GM23338 (cell line): ENCODE results near the gene CACNA2D1. TPM values are rescaled to one million over a fixed set of nuclear protein-coding genes. Genes with fewer than 3 reads are reported as not detected.

ENCODE experiments used
- ATAC-seq: fragments of 200-7000 bp; cut with Tn5 transposase; 3 replicates; pipeline ENCODE4 v1.9.1; 2020
- DNase-seq: peaks from one replicate; pipeline ENCODE4 v3.0.0-alpha.2; 2015; ENCODE audit warnings: low spot score
- H2AFZ ChIP-seq: fragments of 200-600 bp; sonication (generic); 2 replicates; pipeline ENCODE4 v1.8.0; 2016; ENCODE audit warnings: antibody characterized with exemption, mild to moderate bottlenecking, moderate library complexity
- H3F3A ChIP-seq: fragments of 200-600 bp; sonication (generic); replicated peaks from 2 replicates; pipeline ENCODE4 v1.8.0; 2017; ENCODE audit warnings: antibody characterized with exemption, mixed run types, low read depth
- H3K27ac ChIP-seq: fragments of 200-600 bp; sonication (generic); 2 replicates; pipeline ENCODE4 v1.6.1; 2016; ENCODE audit warnings: low read depth
- H3K27me3 ChIP-seq: fragments of 200-600 bp; sonication (generic); 2 replicates; pipeline ENCODE4 v1.8.0; 2016; ENCODE audit warnings: mild to moderate bottlenecking, mixed run types, moderate library complexity; ENCODE audit not compliant: insufficient read depth
- H3K36me3 ChIP-seq: fragments of 200-600 bp; sonication (generic); 2 replicates; pipeline ENCODE4 v1.8.0; 2016; ENCODE audit warnings: mild to moderate bottlenecking; ENCODE audit not compliant: insufficient read depth
- H3K4me1 ChIP-seq: fragments of 200-600 bp; sonication (generic); 2 replicates; pipeline ENCODE4 v1.8.0; 2016; ENCODE audit warnings: mild to moderate bottlenecking, moderate library complexity; ENCODE audit not compliant: insufficient read depth
- H3K4me2 ChIP-seq: fragments of 200-600 bp; sonication (generic); 2 replicates; pipeline ENCODE4 v1.7.1; 2017; ENCODE audit warnings: mixed run types
- H3K4me3 ChIP-seq: fragments of 200-600 bp; sonication (generic); 2 replicates; pipeline ENCODE4 v1.6.1; 2016; ENCODE audit warnings: mixed run types
- H3K79me2 ChIP-seq: fragments of 200-600 bp; sonication (generic); replicated peaks from 2 replicates; pipeline ENCODE4 v1.8.0; 2017; ENCODE audit warnings: mild to moderate bottlenecking; ENCODE audit not compliant: insufficient read depth
- H3K9me2 ChIP-seq: fragments of 200-600 bp; sonication (generic); 2 replicates; pipeline ENCODE4 v1.8.0; 2017; ENCODE audit not compliant: insufficient read depth
- H4K20me1 ChIP-seq: fragments of 200-600 bp; sonication (generic); replicated peaks from 2 replicates; pipeline ENCODE4 v1.8.0; 2017; ENCODE audit warnings: mild to moderate bottlenecking; ENCODE audit not compliant: insufficient read depth
- H3K27ac Mint-ChIP-seq: 2 replicates; pipeline ENCODE4 v1.8.0; 2020; ENCODE audit warnings: inconsistent platforms, mild to moderate bottlenecking, moderate library complexity, mixed read lengths
- H3K27me3 Mint-ChIP-seq: 3 replicates; pipeline ENCODE4 v1.8.0; 2022; ENCODE audit warnings: low read depth, mild to moderate bottlenecking, moderate library complexity, mixed read lengths, inconsistent platforms; ENCODE audit not compliant: insufficient read depth, poor library complexity
- H3K36me3 Mint-ChIP-seq: 3 replicates; pipeline ENCODE4 v1.8.0; 2021; ENCODE audit warnings: low read depth, mild to moderate bottlenecking, inconsistent platforms, moderate library complexity, mixed read lengths
- H3K4me1 Mint-ChIP-seq: 3 replicates; pipeline ENCODE4 v1.8.0; 2020; ENCODE audit warnings: mild to moderate bottlenecking, inconsistent platforms, mixed read lengths
- H3K4me3 Mint-ChIP-seq: 3 replicates; pipeline ENCODE4 v1.8.0; 2021; ENCODE audit warnings: moderate library complexity, mild to moderate bottlenecking, inconsistent platforms, mixed read lengths
- H3K9me3 Mint-ChIP-seq: 3 replicates; pipeline ENCODE4 v1.8.0; 2020; ENCODE audit warnings: moderate library complexity, mild to moderate bottlenecking, inconsistent platforms, mixed read lengths
- CREB1 ChIP-seq: fragments of 250-450 bp; sonication (Bioruptor Pico); IDR thresholded peaks from 2 replicates; pipeline ENCODE4 v1.5.0; 2020; ENCODE audit warnings: low read depth, mild to moderate bottlenecking, moderate library complexity
- CTCF ChIP-seq, 2 experiments: fragments of 200-600 bp in 1 of 2; sonication (generic) in 1 of 2; conservative IDR thresholded peaks; 2 replicates each; pipeline versions ENCODE4 v1.5.1 to v1.6.1; 2016 to 2017; ENCODE audit warnings: antibody characterized with exemption in 2 of 2, low read depth in 2 of 2, mild to moderate bottlenecking in 2 of 2, moderate library complexity in 1 of 2
- EZH2 ChIP-seq: fragments of 200-600 bp; sonication (generic); IDR thresholded peaks from one replicate; pipeline ENCODE4 v1.8.0; 2017; ENCODE audit warnings: antibody characterized with exemption, mild to moderate bottlenecking, low read depth; ENCODE audit not compliant: unreplicated experiment
- EZH2phosphoT487 ChIP-seq: fragments of 200-600 bp; sonication (generic); IDR thresholded peaks from one replicate; pipeline ENCODE4 v1.8.1; 2018; ENCODE audit warnings: antibody characterized with exemption; ENCODE audit not compliant: unreplicated experiment
- JUNB ChIP-seq: IDR thresholded peaks from one replicate; pipeline ENCODE4 v1.6.1; 2016; ENCODE audit warnings: antibody characterized with exemption; ENCODE audit not compliant: unreplicated experiment
- NANOG ChIP-seq: IDR thresholded peaks from 2 replicates; pipeline ENCODE4 v1.6.1; 2016; ENCODE audit warnings: antibody characterized with exemption, borderline replicate concordance
- POLR2AphosphoS5 ChIP-seq: IDR thresholded peaks from 2 replicates; pipeline ENCODE4 v1.6.1; 2016; ENCODE audit warnings: antibody characterized with exemption, low read depth
- STAT1 ChIP-seq: IDR thresholded peaks from one replicate; pipeline ENCODE4 v1.6.1; 2016; ENCODE audit warnings: antibody characterized with exemption; ENCODE audit not compliant: unreplicated experiment
- ZNF114 ChIP-seq: fragments of 250-450 bp; sonication (Bioruptor Pico); IDR thresholded peaks from 2 replicates; pipeline ENCODE4 v1.5.0; 2020; ENCODE audit warnings: mild to moderate bottlenecking, moderate library complexity
- ZNF331 ChIP-seq: fragments of 250-450 bp; sonication (Bioruptor Pico); IDR thresholded peaks from 2 replicates; pipeline ENCODE4 v1.5.0; 2020; ENCODE audit warnings: low read depth, mild to moderate bottlenecking, moderate library complexity
- ZNF462 ChIP-seq: fragments of 250-450 bp; sonication (Bioruptor Pico); IDR thresholded peaks from 2 replicates; pipeline ENCODE4 v1.5.0; 2020; ENCODE audit warnings: mild to moderate bottlenecking, moderate library complexity
- polyA plus RNA-seq: library from polyadenylated mRNA; unstranded; fragments of >200 nt; fragmentation: Nextera tagmentation; extraction: Ambion mirVana; gene quantifications from 2 replicates; pipeline ENCODE4 v1.2.1, GENCODE V29; 2016
- total RNA-seq: library from RNA; depleted of rRNA; stranded (reverse); fragments of >200 nt; shearing (Covaris generic); gene quantifications from 2 replicates; pipeline ENCODE4 v1.2.3, GENCODE V29; 2014
- TF ChIP-seq, protein P1 (sequence below): IDR thresholded peaks from one replicate; pipeline ENCODE4 v1.6.1; 2018; ENCODE audit warnings: antibody characterized with exemption; ENCODE audit not compliant: unreplicated experiment
- TF ChIP-seq, protein P2 (sequence below): IDR thresholded peaks from 2 replicates; pipeline ENCODE4 v1.6.1; 2016; ENCODE audit warnings: antibody characterized with exemption

CACNA2D1 gene
- total and polyA plus RNA-seq, 2 experiments from 2014 or later, result 7.0 to 20.4 TPM

DNA sequence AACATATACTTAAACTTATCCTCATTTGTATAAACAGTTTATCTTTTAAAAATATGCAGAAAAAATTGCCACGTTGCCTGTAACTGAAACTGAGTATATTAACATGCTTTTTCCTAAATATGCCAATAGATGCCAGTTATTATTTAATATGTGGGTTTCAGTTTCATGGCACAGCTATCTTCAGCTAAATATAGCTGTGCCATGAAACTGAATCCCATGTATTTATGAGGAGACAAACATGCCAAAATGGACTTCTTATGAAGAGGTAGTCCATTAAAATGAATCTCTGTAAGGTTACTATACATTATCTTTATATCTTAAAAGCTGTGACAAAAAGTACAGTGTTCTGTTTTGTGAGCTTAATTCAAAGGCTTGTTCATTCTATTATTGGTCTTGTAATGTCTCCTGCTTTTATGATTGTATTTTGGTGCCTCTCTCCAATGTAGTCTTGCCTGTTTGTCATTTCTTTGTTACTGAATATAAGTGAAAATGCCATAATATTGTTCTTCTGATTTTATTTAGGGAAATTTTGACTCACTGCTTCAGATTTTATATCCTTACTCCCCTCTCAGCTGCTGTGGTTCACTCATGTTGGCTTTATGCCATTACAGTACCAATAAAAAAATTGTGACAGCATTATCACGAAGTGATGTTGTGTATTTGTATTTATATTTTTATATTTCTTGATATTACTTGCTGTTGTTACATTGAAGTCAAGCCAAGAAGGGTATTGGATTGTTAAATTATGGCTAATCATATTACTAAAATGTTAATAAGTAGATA is 34.3 kb upstream of the CACNA2D1 start:
- Histone ChIP-seq H3K4me2 (no peak overlapping the region), H3K4me1 (no peaks in the 10 kb centered on the region), H3K27me3 (no peaks in the 10 kb centered on the region), H3K4me3 (no peak overlapping the region), H3K79me2 (no peaks in the 10 kb centered on the region), H3K27ac (no peak overlapping the region), H3F3A (no peaks in the 10 kb centered on the region), H4K20me1 (no peaks in the 10 kb centered on the region), H3K9me2 (no peaks in the 10 kb centered on the region), H2AFZ (no peak overlapping the region), H3K36me3 (no peaks in the 10 kb centered on the region)
- no peak overlapping the region for H3K27ac Mint-ChIP-seq
- no peak for DNase-seq
- no peaks in the 10 kb centered on the region for H3K27me3 Mint-ChIP-seq
- H3K36me3 Mint-ChIP-seq, result no peaks in the 10 kb centered on the region
- no peaks in the 10 kb centered on the region for H3K9me3 Mint-ChIP-seq
- H3K4me1 Mint-ChIP-seq, result peaks cover 1% of the 10 kb centered on the region; the same call in 1 of the 3 replicates
- TF ChIP-seq NANOG, result no peak
- no peak for TF ChIP-seq ZNF462
- TF ChIP-seq, protein P1, sequence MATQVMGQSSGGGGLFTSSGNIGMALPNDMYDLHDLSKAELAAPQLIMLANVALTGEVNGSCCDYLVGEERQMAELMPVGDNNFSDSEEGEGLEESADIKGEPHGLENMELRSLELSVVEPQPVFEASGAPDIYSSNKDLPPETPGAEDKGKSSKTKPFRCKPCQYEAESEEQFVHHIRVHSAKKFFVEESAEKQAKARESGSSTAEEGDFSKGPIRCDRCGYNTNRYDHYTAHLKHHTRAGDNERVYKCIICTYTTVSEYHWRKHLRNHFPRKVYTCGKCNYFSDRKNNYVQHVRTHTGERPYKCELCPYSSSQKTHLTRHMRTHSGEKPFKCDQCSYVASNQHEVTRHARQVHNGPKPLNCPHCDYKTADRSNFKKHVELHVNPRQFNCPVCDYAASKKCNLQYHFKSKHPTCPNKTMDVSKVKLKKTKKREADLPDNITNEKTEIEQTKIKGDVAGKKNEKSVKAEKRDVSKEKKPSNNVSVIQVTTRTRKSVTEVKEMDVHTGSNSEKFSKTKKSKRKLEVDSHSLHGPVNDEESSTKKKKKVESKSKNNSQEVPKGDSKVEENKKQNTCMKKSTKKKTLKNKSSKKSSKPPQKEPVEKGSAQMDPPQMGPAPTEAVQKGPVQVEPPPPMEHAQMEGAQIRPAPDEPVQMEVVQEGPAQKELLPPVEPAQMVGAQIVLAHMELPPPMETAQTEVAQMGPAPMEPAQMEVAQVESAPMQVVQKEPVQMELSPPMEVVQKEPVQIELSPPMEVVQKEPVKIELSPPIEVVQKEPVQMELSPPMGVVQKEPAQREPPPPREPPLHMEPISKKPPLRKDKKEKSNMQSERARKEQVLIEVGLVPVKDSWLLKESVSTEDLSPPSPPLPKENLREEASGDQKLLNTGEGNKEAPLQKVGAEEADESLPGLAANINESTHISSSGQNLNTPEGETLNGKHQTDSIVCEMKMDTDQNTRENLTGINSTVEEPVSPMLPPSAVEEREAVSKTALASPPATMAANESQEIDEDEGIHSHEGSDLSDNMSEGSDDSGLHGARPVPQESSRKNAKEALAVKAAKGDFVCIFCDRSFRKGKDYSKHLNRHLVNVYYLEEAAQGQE, result no peak
- no peak for TF ChIP-seq EZH2phosphoT487
- no peak for TF ChIP-seq EZH2
- TF ChIP-seq ZNF331 (CRISPR knock-in tag), result no peak
- no peak for TF ChIP-seq CTCF (conservative IDR thresholded peaks at IDR 0.05; ENCODE audit: low read depth in 2 of 2)
- no peak for TF ChIP-seq JUNB
- TF ChIP-seq STAT1, result no peak
- no peak for TF ChIP-seq CREB1 (CRISPR knock-in tag)
- no peak for TF ChIP-seq ZNF114
- TF ChIP-seq, protein P2, sequence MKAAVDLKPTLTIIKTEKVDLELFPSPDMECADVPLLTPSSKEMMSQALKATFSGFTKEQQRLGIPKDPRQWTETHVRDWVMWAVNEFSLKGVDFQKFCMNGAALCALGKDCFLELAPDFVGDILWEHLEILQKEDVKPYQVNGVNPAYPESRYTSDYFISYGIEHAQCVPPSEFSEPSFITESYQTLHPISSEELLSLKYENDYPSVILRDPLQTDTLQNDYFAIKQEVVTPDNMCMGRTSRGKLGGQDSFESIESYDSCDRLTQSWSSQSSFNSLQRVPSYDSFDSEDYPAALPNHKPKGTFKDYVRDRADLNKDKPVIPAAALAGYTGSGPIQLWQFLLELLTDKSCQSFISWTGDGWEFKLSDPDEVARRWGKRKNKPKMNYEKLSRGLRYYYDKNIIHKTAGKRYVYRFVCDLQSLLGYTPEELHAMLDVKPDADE, result no peak
- TF ChIP-seq POLR2AphosphoS5, result no peak
- ATAC-seq, result no peak
- no peak overlapping the region for H3K4me3 Mint-ChIP-seq
